ENCODE data around the gene PPP1R17. TPM values are rescaled to one million over a fixed set of nuclear protein-coding genes. Genes with fewer than 3 reads are reported as not detected.

Gene PPP1R17
- total RNA-seq, 6 donors from 2014 or later: not detected

GRCh38 chr7:31683445-31684225, 3.4 kb upstream of the PPP1R17 start:
- WGBS, 2 donors: 55 to 65% methylated on average over 5 of the region's 5 CpGs

GRCh38 chr7:31688372-31688771, 1.4 kb downstream of the PPP1R17 start:
- TF ChIP-seq EP300 (IDR thresholded peaks at IDR 0.05) (no peak), CTCF (IDR thresholded peaks at IDR 0.05) (no peak), POLR2A (IDR thresholded peaks at IDR 0.05) (no peak), POLR2AphosphoS5 (IDR thresholded peaks at IDR 0.05) (no peak)
- Histone ChIP-seq H3K27me3 (no peaks in the 10 kb centered on the region), H3K36me3 (no peaks in the 10 kb centered on the region), H3K9me3 (no peaks in the 10 kb centered on the region), H3K4me1 (no peaks in the 10 kb centered on the region), H3K4me3 (no peak overlapping the region), H3K27ac (no peak overlapping the region)
- WGBS, 2 donors: 50 to 84% methylated on average over 3 of the region's 3 CpGs
- ATAC-seq (ENCODE audit: low FRiP score in 2 of 2) (peak in 1 of 2 donors; percentile 77), DNase-seq (no peak)

More at GRCh38 chr7:31683445-31684225, 3.4 kb upstream of the PPP1R17 start:
- Histone ChIP-seq H3K4me1 (no peaks in the 10 kb centered on the region), H3K36me3 (no peaks in the 10 kb centered on the region), H3K4me3 (no peak overlapping the region), H3K27me3 (no peaks in the 10 kb centered on the region), H3K27ac (no peak overlapping the region), H3K9me3 (no peaks in the 10 kb centered on the region)
- no peak for TF ChIP-seq POLR2A (IDR thresholded peaks at IDR 0.05)
- TF ChIP-seq EP300 (IDR thresholded peaks at IDR 0.05): no peak
- DNase-seq (no peak), ATAC-seq (ENCODE audit: low FRiP score in 2 of 2) (no peak)

- H3K27me3 ChIP-seq: no peaks in the 10 kb centered on the region
- WGBS, 2 donors: 40 to 48% methylated on average over 2 of the region's 2 CpGs
- no peak for ATAC-seq (ENCODE audit: low FRiP score in 2 of 2)
Measured at GRCh38 chr7:31688996-31689395, 2.0 kb downstream of the PPP1R17 start.

GRCh38 chr7:31690935-31691334, 3.9 kb downstream of the PPP1R17 start:
- Histone ChIP-seq H3K36me3 (no peaks in the 10 kb centered on the region), H3K4me1 (no peaks in the 10 kb centered on the region), H3K4me3 (no peak overlapping the region), H3K9me3 (no peaks in the 10 kb centered on the region), H3K27me3 (no peaks in the 10 kb centered on the region), H3K27ac (no peak overlapping the region)
- DNase-seq (no peak), ATAC-seq (ENCODE audit: low FRiP score in 2 of 2) (no peak)
- 50 to 71% methylated on average over 2 of the region's 2 CpGs for WGBS, 2 donors
- TF ChIP-seq POLR2A (IDR thresholded peaks at IDR 0.05) (no peak), EP300 (IDR thresholded peaks at IDR 0.05) (no peak)

More at GRCh38 chr7:31688996-31689395, 2.0 kb downstream of the PPP1R17 start:
- no peaks in the 10 kb centered on the region for H3K9me3 ChIP-seq
- no peaks in the 10 kb centered on the region for H3K4me1 ChIP-seq
- DNase-seq: no peak
- no peaks in the 10 kb centered on the region for H3K36me3 ChIP-seq
- no peak overlapping the region for H3K27ac ChIP-seq
- TF ChIP-seq POLR2A (IDR thresholded peaks at IDR 0.05): no peak
- TF ChIP-seq EP300 (IDR thresholded peaks at IDR 0.05): no peak
- TF ChIP-seq POLR2AphosphoS5 (IDR thresholded peaks at IDR 0.05): no peak
- TF ChIP-seq CTCF (IDR thresholded peaks at IDR 0.05): no peak
- H3K4me3 ChIP-seq: no peak overlapping the region

GRCh38 chr7:31692451-31692850, 5.4 kb downstream of the PPP1R17 start:
- Histone ChIP-seq H3K27me3 (no peaks in the 10 kb centered on the region), H3K27ac (no peak overlapping the region), H3K9me3 (no peaks in the 10 kb centered on the region), H3K4me1 (no peaks in the 10 kb centered on the region), H3K4me3 (no peak overlapping the region), H3K36me3 (no peaks in the 10 kb centered on the region)
- no peak for TF ChIP-seq EP300 (IDR thresholded peaks at IDR 0.05)
- TF ChIP-seq CTCF (IDR thresholded peaks at IDR 0.05): no peak
- no peak for TF ChIP-seq POLR2A (IDR thresholded peaks at IDR 0.05)
- no peak for TF ChIP-seq POLR2AphosphoS5 (IDR thresholded peaks at IDR 0.05)
- DNase-seq: no peak
- 44 to 46% methylated on average over 5 of the region's 5 CpGs for WGBS, 2 donors
- no peak for ATAC-seq (ENCODE audit: low FRiP score in 2 of 2)

- 74 to 77% methylated on average over 2 of the region's 2 CpGs for WGBS, 2 donors
- no peaks in the 10 kb centered on the region for H3K9me3 ChIP-seq
- no peaks in the 10 kb centered on the region for H3K36me3 ChIP-seq
- H3K27ac ChIP-seq: no peak overlapping the region
- DNase-seq (no peak), ATAC-seq (ENCODE audit: low FRiP score in 2 of 2) (no peak)
- no peak overlapping the region for H3K4me3 ChIP-seq
- no peaks in the 10 kb centered on the region for H3K27me3 ChIP-seq
- H3K4me1 ChIP-seq: no peaks in the 10 kb centered on the region
- TF ChIP-seq POLR2A (IDR thresholded peaks at IDR 0.05) (no peak), EP300 (IDR thresholded peaks at IDR 0.05) (no peak), POLR2AphosphoS5 (IDR thresholded peaks at IDR 0.05) (no peak), CTCF (IDR thresholded peaks at IDR 0.05) (no peak)
Measured at GRCh38 chr7:31692871-31693270, 5.9 kb downstream of the PPP1R17 start.

Measured in upper lobe of left lung (tissue), 6 donors.